ENCODE data around the gene TADA1.

GRCh38 chr1:166902279-166902678 is 26.2 kb upstream of the TADA1 start:
- TF ChIP-seq CTCF (IDR thresholded peaks at IDR 0.05) (no peak), POLR2A (IDR thresholded peaks at IDR 0.05) (no peak)
